ENCODE results near the gene PHLDB1. TPM values are rescaled to one million over a fixed set of nuclear protein-coding genes. Genes with fewer than 3 reads are reported as not detected.
A peak's percentile ranks its signal among the peaks of the same experiment; 100 is the strongest.

Gene PHLDB1
- total RNA-seq, 2 donors from 2014 or later, result 206 to 377 TPM

DNA sequence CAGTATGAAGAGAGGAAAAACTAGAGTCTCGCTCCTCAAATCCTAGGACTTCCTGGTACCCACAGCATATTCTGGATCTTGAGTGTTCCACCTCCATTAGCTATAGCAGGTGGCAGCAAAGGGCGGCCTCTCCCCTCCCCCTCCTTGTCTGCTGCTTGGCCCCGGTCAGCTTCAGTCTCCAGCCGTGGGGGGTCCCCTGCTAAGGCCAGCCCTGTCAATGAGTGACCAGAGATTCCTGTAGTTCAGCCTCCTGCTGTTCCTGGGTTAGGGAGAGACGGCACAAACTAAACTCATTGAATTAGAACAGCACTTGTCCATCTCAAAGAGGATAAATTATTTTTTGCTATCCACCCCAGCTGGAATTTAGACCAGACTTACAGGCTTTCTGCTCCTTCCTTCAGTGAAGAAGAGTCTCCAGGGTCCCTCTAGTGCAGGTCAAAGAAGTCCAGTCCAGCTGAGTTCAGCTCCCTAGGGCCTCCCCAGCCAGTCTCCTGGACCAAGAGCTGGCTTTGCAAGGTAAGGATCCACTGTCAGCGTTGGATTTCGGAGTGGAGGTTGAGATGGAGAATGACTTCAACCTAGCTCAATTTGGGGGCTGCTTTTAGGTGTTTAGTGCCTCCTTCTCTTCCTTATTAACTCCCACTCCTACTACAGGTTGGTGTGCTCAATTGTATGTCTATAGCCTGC, 1.1 kb upstream of the PHLDB1 start:
- TF ChIP-seq, protein P1, sequence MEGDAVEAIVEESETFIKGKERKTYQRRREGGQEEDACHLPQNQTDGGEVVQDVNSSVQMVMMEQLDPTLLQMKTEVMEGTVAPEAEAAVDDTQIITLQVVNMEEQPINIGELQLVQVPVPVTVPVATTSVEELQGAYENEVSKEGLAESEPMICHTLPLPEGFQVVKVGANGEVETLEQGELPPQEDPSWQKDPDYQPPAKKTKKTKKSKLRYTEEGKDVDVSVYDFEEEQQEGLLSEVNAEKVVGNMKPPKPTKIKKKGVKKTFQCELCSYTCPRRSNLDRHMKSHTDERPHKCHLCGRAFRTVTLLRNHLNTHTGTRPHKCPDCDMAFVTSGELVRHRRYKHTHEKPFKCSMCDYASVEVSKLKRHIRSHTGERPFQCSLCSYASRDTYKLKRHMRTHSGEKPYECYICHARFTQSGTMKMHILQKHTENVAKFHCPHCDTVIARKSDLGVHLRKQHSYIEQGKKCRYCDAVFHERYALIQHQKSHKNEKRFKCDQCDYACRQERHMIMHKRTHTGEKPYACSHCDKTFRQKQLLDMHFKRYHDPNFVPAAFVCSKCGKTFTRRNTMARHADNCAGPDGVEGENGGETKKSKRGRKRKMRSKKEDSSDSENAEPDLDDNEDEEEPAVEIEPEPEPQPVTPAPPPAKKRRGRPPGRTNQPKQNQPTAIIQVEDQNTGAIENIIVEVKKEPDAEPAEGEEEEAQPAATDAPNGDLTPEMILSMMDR (IDR thresholded peaks at IDR 0.05), result no peak
- peaks cover 15% of the 10 kb centered on the region for H3K36me3 ChIP-seq
- no peaks in the 10 kb centered on the region for H3K27me3 ChIP-seq (replicated peaks; ENCODE audit: insufficient read depth)
- H3K4me3 ChIP-seq, result no peak overlapping the region
- peaks cover 19 to 51% of the 10 kb centered on the region in 2 donors for H3K4me1 ChIP-seq (ENCODE audit: control insufficient read depth in 1 of 2, low read depth in 2 of 2)
- H3K27ac ChIP-seq, result peak overlapping the region; percentile 84
- ATAC-seq (ENCODE audit: insufficient number of reproducible peaks, low FRiP score, low read depth) (no peak), DNase-seq (ENCODE audit: low spot score) (no peak)
- H3K9me3 ChIP-seq, result no peaks in the 10 kb centered on the region

DNA sequence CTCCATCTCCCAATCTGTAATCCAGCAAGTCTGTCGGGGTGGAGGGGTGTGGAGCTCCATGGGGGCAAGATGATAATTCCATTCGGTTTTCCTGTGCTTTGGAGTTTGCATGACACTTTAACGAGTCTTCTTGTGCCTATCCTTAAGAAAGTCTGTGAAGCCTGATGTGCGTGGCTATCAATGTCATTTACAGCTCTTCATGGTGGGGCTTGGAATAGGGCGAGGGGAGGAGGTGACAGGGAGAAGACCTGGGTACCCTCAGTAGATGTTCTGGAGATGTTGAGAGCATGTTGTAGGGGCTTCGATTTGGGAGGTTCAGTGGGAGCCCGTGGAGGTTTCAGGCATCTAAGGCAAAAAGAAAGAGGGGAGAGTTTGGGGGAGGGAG, 579 bp upstream of the PHLDB1 start:
- DNase-seq (ENCODE audit: low spot score), result no peak
- Histone ChIP-seq H3K9me3 (no peaks in the 10 kb centered on the region), H3K27ac (peak overlapping the region; percentile 84), H3K4me3 (no peak overlapping the region), H3K27me3 (replicated peaks; ENCODE audit: insufficient read depth) (no peaks in the 10 kb centered on the region), H3K36me3 (peaks cover 10% of the 10 kb centered on the region), H3K4me1 (ENCODE audit: control insufficient read depth in 1 of 2, low read depth in 2 of 2) (peaks cover 19 to 54% of the 10 kb centered on the region in 2 donors)
- no peak for ATAC-seq (ENCODE audit: insufficient number of reproducible peaks, low FRiP score, low read depth)
- TF ChIP-seq, protein P1 (IDR thresholded peaks at IDR 0.05), result no peak

DNA sequence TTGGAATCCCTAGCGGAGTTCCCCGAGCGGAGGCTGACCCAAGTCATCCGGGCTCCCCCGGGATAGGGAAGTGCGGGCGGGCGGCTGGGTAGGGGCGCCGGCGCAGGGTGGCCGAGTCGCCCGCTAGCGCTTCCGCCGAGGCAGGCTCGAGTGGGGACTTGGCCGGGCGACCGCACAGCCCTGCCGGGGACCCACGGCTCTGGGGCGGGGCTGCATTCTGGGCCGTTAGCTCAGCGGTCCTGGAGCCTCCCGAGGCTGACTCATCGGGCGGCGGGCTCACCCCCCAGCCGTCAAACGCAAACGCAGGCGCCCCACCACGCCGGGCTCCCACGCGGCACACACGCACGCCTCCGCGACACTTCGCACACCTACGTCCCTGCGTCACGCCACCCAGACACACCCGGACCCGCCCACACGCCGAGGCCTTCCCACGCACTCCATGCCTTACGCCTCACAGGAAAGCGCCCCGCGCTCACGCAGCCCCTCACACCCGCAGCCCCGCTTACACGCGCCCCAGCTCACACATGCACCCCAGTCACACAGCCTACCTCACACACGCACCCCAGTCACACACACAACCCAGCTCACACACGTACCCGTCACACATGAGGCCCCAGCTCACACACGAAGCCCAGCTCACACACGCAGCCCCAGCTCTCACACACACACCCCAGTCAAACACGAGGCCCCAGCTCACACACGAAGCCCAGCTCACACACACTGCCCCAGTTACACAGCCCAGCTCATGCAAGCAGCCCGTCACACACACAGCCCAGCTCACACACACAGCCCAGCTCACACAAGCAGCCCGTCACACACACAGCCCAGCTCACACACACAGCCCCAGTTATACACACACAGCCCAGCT, 1.2 kb downstream of the PHLDB1 start:
- DNase-seq (ENCODE audit: low spot score), result no peak
- H3K27ac ChIP-seq, result peak overlapping the region; percentile 97 to 98

GRCh38 chr11:118609380-118610224, 2.2 kb downstream of the PHLDB1 start:
- peaks cover 23 to 59% of the 10 kb centered on the region in 2 donors for H3K4me1 ChIP-seq (ENCODE audit: control insufficient read depth in 1 of 2, low read depth in 2 of 2)
- H3K27ac ChIP-seq, result peak overlapping the region; percentile 58 to 98
- TF ChIP-seq, protein P1 (IDR thresholded peaks at IDR 0.05), result no peak
- ATAC-seq (ENCODE audit: insufficient number of reproducible peaks, low FRiP score, low read depth), result no peak
- no peaks in the 10 kb centered on the region for H3K9me3 ChIP-seq
- no peak for DNase-seq (ENCODE audit: low spot score)
- H3K27me3 ChIP-seq (replicated peaks; ENCODE audit: insufficient read depth), result no peaks in the 10 kb centered on the region
- H3K36me3 ChIP-seq, result peaks cover 10% of the 10 kb centered on the region
- peak overlapping the region; percentile 96 for H3K4me3 ChIP-seq

More for the DNA sequence above, 1.2 kb downstream of the PHLDB1 start:
- H3K36me3 ChIP-seq, result peaks cover under 1% of the 10 kb centered on the region
- no peaks in the 10 kb centered on the region for H3K9me3 ChIP-seq
- no peaks in the 10 kb centered on the region for H3K27me3 ChIP-seq (replicated peaks; ENCODE audit: insufficient read depth)
- H3K4me3 ChIP-seq, result peak overlapping the region; percentile 96
- peaks cover 26 to 64% of the 10 kb centered on the region in 2 donors for H3K4me1 ChIP-seq (ENCODE audit: control insufficient read depth in 1 of 2, low read depth in 2 of 2)
- peak; percentile 54 for ATAC-seq (ENCODE audit: insufficient number of reproducible peaks, low FRiP score, low read depth)
- TF ChIP-seq, protein P1 (IDR thresholded peaks at IDR 0.05), result no peak
